Motor neuron (in vitro differentiated cells): ENCODE data around the gene RGPD4. TPM values are rescaled to one million over a fixed set of nuclear protein-coding genes. Genes with fewer than 3 reads are reported as not detected.

Experiments
- ATAC-seq, 8 experiments: fragments of 200-7000 bp; cut with Tn5 transposase; replicated peaks in 6 of 8; 2 replicates each; pipeline ENCODE4 v1.8.0; 2021; ENCODE audit warnings: mild to moderate bottlenecking in 8 of 8, moderate library complexity in 8 of 8
- H3K27ac ChIP-seq, 2 donors: fragments of 250-450 bp; sonication (Bioruptor Pico); 2 replicates each; pipeline ENCODE4 v1.9.0; 2021; ENCODE audit warnings: antibody characterized with exemption in 2 of 2, mild to moderate bottlenecking in 2 of 2, moderate library complexity in 1 of 2
- H3K4me1 ChIP-seq, 2 donors: fragments of 250-450 bp; sonication (Bioruptor Pico); replicated peaks in 1 of 2; 2 replicates each; pipeline ENCODE4 v1.6.1; 2021; ENCODE audit warnings: antibody characterized with exemption in 2 of 2, mild to moderate bottlenecking in 2 of 2, moderate library complexity in 1 of 2
- H3K4me3 ChIP-seq, 5 donors: fragments of 250-450 bp; sonication (Bioruptor Pico); 2 replicates each; pipeline ENCODE4 v1.9.0; 2021; ENCODE audit warnings: antibody characterized with exemption in 5 of 5, mild to moderate bottlenecking in 5 of 5, moderate library complexity in 4 of 5
- WGBS, 10 experiments: fragments of 450-650 bp; shearing (Covaris generic); methylation state at CpG; one replicate each; pipeline ENCODE4 v1.0.0; 2022; 5-methylcytosine and 5-hydroxymethylcytosine counted together
- in situ Hi-C, 9 experiments: fragments of 400-800 bp; cut with MboI; loops; one replicate each; pipeline ENCODE4 v1.15.0; 2021; ENCODE audit warnings: low sequenced_read_pairs in 9 of 9, low pct_unique_long_range_greater_than_20kb in 2 of 9; ENCODE audit not compliant: unreplicated experiment in 9 of 9
- total RNA-seq, 8 experiments: library from RNA; unstranded; fragments of 300-600 nt; gene quantifications; 2 replicates each; pipeline versions ENCODE4 v1.2.3 to v1.2.4, GENCODE V29; 2022

RGPD4 gene
- total RNA-seq, 8 experiments from 2014 or later, result 0.05 to 0.24 (median 0.17) TPM; not detected in 1

DNA sequence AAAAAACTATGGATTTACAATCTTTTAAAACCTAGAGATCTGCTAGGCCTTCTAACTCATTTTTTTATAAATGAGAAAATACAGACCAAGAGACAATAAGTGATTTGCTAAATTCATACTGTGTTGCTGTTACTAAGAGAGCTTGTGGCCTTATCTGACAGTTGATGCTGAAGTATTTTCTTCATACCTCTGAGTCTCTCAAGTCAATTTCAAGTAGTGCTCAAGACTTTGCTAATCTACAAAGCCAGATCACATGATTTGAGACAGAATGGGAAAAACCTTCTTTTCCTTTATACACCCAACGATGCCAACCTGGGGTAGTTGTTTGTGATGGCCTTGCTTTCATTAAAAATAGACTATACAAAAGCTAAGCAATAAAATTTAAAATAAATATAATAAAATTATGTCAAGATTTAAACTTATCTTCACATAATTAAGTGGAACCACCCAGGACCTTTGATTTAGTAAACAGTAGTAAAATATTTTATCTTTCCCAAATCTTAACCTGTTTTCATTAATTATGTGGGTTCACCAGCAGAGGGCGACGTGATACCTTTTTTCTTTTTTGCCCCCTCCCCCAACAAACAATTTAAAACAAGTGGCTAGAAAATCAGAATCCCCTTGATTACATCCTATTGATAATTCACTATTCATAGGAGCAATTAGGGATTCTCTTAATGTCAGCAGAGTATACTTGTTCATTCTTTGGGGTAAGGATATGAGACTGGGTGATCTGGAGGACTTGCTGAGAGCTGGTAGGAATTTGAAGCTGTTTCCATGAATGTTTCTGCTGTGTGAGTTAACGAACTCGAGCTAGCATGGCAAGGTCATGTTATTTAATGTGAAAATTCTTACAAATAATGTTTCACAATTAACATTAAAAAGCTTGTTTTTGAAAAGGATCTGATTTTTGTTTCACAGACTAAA lies 110.0 kb downstream of the RGPD4 start:
- 18 to 90% (median 38%) methylated on average over 2 to 5 of the region's 5 CpGs for WGBS, 10 experiments
- in situ Hi-C loops, result loop anchor here in 4 of 9 experiments (10.0 to 25.0 kb wide), 3 partner anchors 248 to 1299 kb away; no protein-coding TSS in a partner anchor
- H3K27ac ChIP-seq, result no peak overlapping the region
- peaks cover 0 to 10% of the 10 kb centered on the region in 2 donors for H3K4me1 ChIP-seq
- no peak for ATAC-seq
- H3K4me3 ChIP-seq, result no peak overlapping the region

Other genes with a start within 250 kb of the RGPD4 start
- 100 to 1,000 TPM in 1 of 8 experiments, 10 to 100 TPM in 3, 1 to 10 TPM in 4; 2.0 to 116 (median 10.6) TPM for gene SLC5A7, start 159.6 kb downstream of the RGPD4 start, total RNA-seq